T-helper 1 cell treated with Interleukin-12 subunit alpha and Interleukin-12 subunit beta and Interleukin-4 antibody, amounts not matched to agents 30 μg/mL and 1 μg/mL, for 36 hours (primary cell): ENCODE measurements around the gene ADD1.

Source experiments
- H3K27ac Mint-ChIP-seq: one replicate; pipeline ENCODE4 v1.8.0; 2021; ENCODE audit warnings: mild to moderate bottlenecking, mixed read lengths
- H3K27me3 Mint-ChIP-seq: one replicate; pipeline ENCODE4 v1.8.0; 2021; ENCODE audit warnings: low read depth, mixed read lengths
- H3K36me3 Mint-ChIP-seq: one replicate; pipeline ENCODE4 v1.8.0; 2021; ENCODE audit warnings: low read depth, mixed read lengths
- H3K4me1 Mint-ChIP-seq: one replicate; pipeline ENCODE4 v1.8.0; 2021; ENCODE audit warnings: low read depth, mixed read lengths
- H3K4me3 Mint-ChIP-seq: one replicate; pipeline ENCODE4 v1.8.0; 2021; ENCODE audit warnings: mild to moderate bottlenecking, moderate library complexity, mixed read lengths
- H3K9me3 Mint-ChIP-seq: one replicate; pipeline ENCODE4 v1.8.0; 2021; ENCODE audit warnings: mixed read lengths

Gene ADD1

GRCh38 chr4:2833671-2834000 lies 10.0 kb upstream of the ADD1 start:
- Mint-ChIP-seq H3K27me3 (no peaks in the 10 kb centered on the region), H3K36me3 (peaks cover 23% of the 10 kb centered on the region), H3K4me3 (no peak overlapping the region), H3K4me1 (peaks cover 25% of the 10 kb centered on the region), H3K9me3 (no peaks in the 10 kb centered on the region), H3K27ac (no peak overlapping the region)

- no peak overlapping the region for H3K4me3 Mint-ChIP-seq
- H3K27me3 Mint-ChIP-seq: no peaks in the 10 kb centered on the region
- H3K36me3 Mint-ChIP-seq: peaks cover 21% of the 10 kb centered on the region
- peak overlapping the region; percentile 78 for H3K27ac Mint-ChIP-seq
- H3K4me1 Mint-ChIP-seq: peaks cover 31% of the 10 kb centered on the region
- H3K9me3 Mint-ChIP-seq: no peaks in the 10 kb centered on the region
These were observed 9.4 kb upstream of the ADD1 start for GRCh38 chr4:2834001-2834921.

GRCh38 chr4:2835978-2836377 lies 7.7 kb upstream of the ADD1 start:
- Mint-ChIP-seq H3K9me3 (peaks cover 5% of the 10 kb centered on the region), H3K4me3 (peak overlapping the region; percentile 28), H3K4me1 (peaks cover 33% of the 10 kb centered on the region), H3K36me3 (peaks cover 27% of the 10 kb centered on the region), H3K27ac (peak overlapping the region; percentile 78), H3K27me3 (no peaks in the 10 kb centered on the region)

- H3K9me3 Mint-ChIP-seq: peaks cover 7% of the 10 kb centered on the region
- no peaks in the 10 kb centered on the region for H3K27me3 Mint-ChIP-seq
- peaks cover 35% of the 10 kb centered on the region for H3K4me1 Mint-ChIP-seq
- H3K27ac Mint-ChIP-seq: peak overlapping the region; percentile 36
- peaks cover 28% of the 10 kb centered on the region for H3K36me3 Mint-ChIP-seq
- no peak overlapping the region for H3K4me3 Mint-ChIP-seq
These were observed 7.2 kb upstream of the ADD1 start for GRCh38 chr4:2836391-2836859.

- peaks cover 37% of the 10 kb centered on the region for H3K4me1 Mint-ChIP-seq
- peak overlapping the region; percentile 69 for H3K4me3 Mint-ChIP-seq
- H3K36me3 Mint-ChIP-seq: peaks cover 31% of the 10 kb centered on the region
- peak overlapping the region; percentile 88 for H3K27ac Mint-ChIP-seq
- peaks cover 7% of the 10 kb centered on the region for H3K9me3 Mint-ChIP-seq
- no peaks in the 10 kb centered on the region for H3K27me3 Mint-ChIP-seq
These were observed 6.3 kb upstream of the ADD1 start for GRCh38 chr4:2837110-2837903.

- peak overlapping the region; percentile 88 for H3K27ac Mint-ChIP-seq
- H3K36me3 Mint-ChIP-seq: peaks cover 34% of the 10 kb centered on the region
- peaks cover 44% of the 10 kb centered on the region for H3K4me1 Mint-ChIP-seq
- H3K4me3 Mint-ChIP-seq: peak overlapping the region; percentile 69
- H3K27me3 Mint-ChIP-seq: no peaks in the 10 kb centered on the region
- peaks cover 7% of the 10 kb centered on the region for H3K9me3 Mint-ChIP-seq
These were observed 5.6 kb upstream of the ADD1 start for GRCh38 chr4:2837904-2838496.

GRCh38 chr4:2839060-2839459 lies 4.6 kb upstream of the ADD1 start:
- Mint-ChIP-seq H3K27me3 (no peaks in the 10 kb centered on the region), H3K9me3 (peaks cover 7% of the 10 kb centered on the region), H3K4me1 (peaks cover 46% of the 10 kb centered on the region), H3K27ac (peak overlapping the region; percentile 88), H3K4me3 (peak overlapping the region; percentile 69), H3K36me3 (peaks cover 28% of the 10 kb centered on the region)

- Mint-ChIP-seq H3K27ac (peak overlapping the region; percentile 67), H3K4me1 (peaks cover 50% of the 10 kb centered on the region), H3K4me3 (peak overlapping the region; percentile 87), H3K9me3 (peaks cover 7% of the 10 kb centered on the region), H3K27me3 (no peaks in the 10 kb centered on the region), H3K36me3 (peaks cover 29% of the 10 kb centered on the region)
These were observed 869 bp upstream of the ADD1 start for GRCh38 chr4:2842687-2843262.

- Mint-ChIP-seq H3K9me3 (peaks cover 7% of the 10 kb centered on the region), H3K27ac (peak overlapping the region; percentile 85), H3K27me3 (no peaks in the 10 kb centered on the region), H3K4me3 (peak overlapping the region; percentile 94), H3K36me3 (peaks cover 20% of the 10 kb centered on the region), H3K4me1 (peaks cover 40% of the 10 kb centered on the region)
These were observed 419 bp downstream of the ADD1 start for GRCh38 chr4:2843941-2844584.

GRCh38 chr4:2846172-2846571 lies 2.5 kb downstream of the ADD1 start:
- no peaks in the 10 kb centered on the region for H3K27me3 Mint-ChIP-seq
- peaks cover under 1% of the 10 kb centered on the region for H3K9me3 Mint-ChIP-seq
- peak overlapping the region; percentile 71 for H3K4me3 Mint-ChIP-seq
- H3K36me3 Mint-ChIP-seq: peaks cover 12% of the 10 kb centered on the region
- peaks cover 48% of the 10 kb centered on the region for H3K4me1 Mint-ChIP-seq
- H3K27ac Mint-ChIP-seq: no peak overlapping the region

GRCh38 chr4:2847302-2847871 lies 3.7 kb downstream of the ADD1 start:
- Mint-ChIP-seq H3K36me3 (peaks cover 10% of the 10 kb centered on the region), H3K27me3 (no peaks in the 10 kb centered on the region), H3K4me1 (peaks cover 51% of the 10 kb centered on the region), H3K4me3 (no peak overlapping the region), H3K9me3 (no peaks in the 10 kb centered on the region), H3K27ac (no peak overlapping the region)

GRCh38 chr4:2848449-2848848 lies 4.8 kb downstream of the ADD1 start:
- H3K27me3 Mint-ChIP-seq: no peaks in the 10 kb centered on the region
- H3K36me3 Mint-ChIP-seq: peaks cover 4% of the 10 kb centered on the region
- H3K4me3 Mint-ChIP-seq: no peak overlapping the region
- H3K4me1 Mint-ChIP-seq: peaks cover 46% of the 10 kb centered on the region
- H3K27ac Mint-ChIP-seq: no peak overlapping the region
- H3K9me3 Mint-ChIP-seq: no peaks in the 10 kb centered on the region

- no peak overlapping the region for H3K27ac Mint-ChIP-seq
- H3K4me3 Mint-ChIP-seq: no peak overlapping the region
- no peaks in the 10 kb centered on the region for H3K27me3 Mint-ChIP-seq
- peaks cover 8% of the 10 kb centered on the region for H3K36me3 Mint-ChIP-seq
- H3K9me3 Mint-ChIP-seq: no peaks in the 10 kb centered on the region
- peaks cover 45% of the 10 kb centered on the region for H3K4me1 Mint-ChIP-seq
These were observed 5.9 kb downstream of the ADD1 start for GRCh38 chr4:2849267-2850152.
